Gastrocnemius medialis (tissue), 4 donors: ENCODE data around the gene FREM3.

Experiments used
- CTCF ChIP-seq, 5 experiments: fragments of 450-650 bp in 3 of 5; fragments of 200-600 bp in 2 of 5; sonication (generic) in 2 of 5; IDR thresholded peaks in 4 of 5; conservative IDR thresholded peaks in 1 of 5; 1 replicate in 4 of 5; 2 replicates in 1 of 5; pipeline ENCODE4 v1.5.1; 2016 to 2019; ENCODE audit warnings: antibody characterized with exemption in 5 of 5, mild to moderate bottlenecking in 3 of 5, moderate library complexity in 3 of 5
- POLR2A ChIP-seq, 2 donors: fragments of 450-650 bp; IDR thresholded peaks; one replicate each; pipeline ENCODE4 v1.6.1; 2017; ENCODE audit warnings: antibody characterized with exemption in 2 of 2, mild to moderate bottlenecking in 2 of 2, moderate library complexity in 2 of 2

- no peak for TF ChIP-seq CTCF (IDR thresholded peaks at IDR 0.05 in 4 of 5, conservative IDR thresholded peaks at IDR 0.05 in 1 of 5)
- no peak for TF ChIP-seq POLR2A (IDR thresholded peaks at IDR 0.05)
These were observed 13.1 kb upstream of the FREM3 start for GRCh38 chr4:143713553-143713952.
